Sigmoid colon (tissue), 4 donors: ENCODE data around the gene XAF1.

Experiments used
- CTCF ChIP-seq, 4 experiments: fragments of 450-650 bp in 3 of 4; fragments of 200-600 bp in 1 of 4; IDR thresholded peaks; one replicate each; pipeline ENCODE4 v1.5.1; 2016 to 2019; ENCODE audit warnings: antibody characterized with exemption in 4 of 4, mild to moderate bottlenecking in 3 of 4, moderate library complexity in 2 of 4
- EP300 ChIP-seq, 4 donors: sonication (generic); formaldehyde crosslinking; IDR thresholded peaks; one replicate each; pipeline ENCODE4 v1.6.1; 2017; ENCODE audit warnings: antibody characterized with exemption in 4 of 4
- POLR2A ChIP-seq, 2 donors: fragments of 450-650 bp; IDR thresholded peaks; one replicate each; pipeline ENCODE4 v1.6.1; 2016; ENCODE audit warnings: antibody characterized with exemption in 2 of 2, mild to moderate bottlenecking in 2 of 2, moderate library complexity in 2 of 2
- POLR2AphosphoS5 ChIP-seq, 4 donors: sonication (generic); formaldehyde crosslinking; IDR thresholded peaks; one replicate each; pipeline ENCODE4 v1.6.1; 2017; ENCODE audit warnings: antibody characterized with exemption in 4 of 4

DNA sequence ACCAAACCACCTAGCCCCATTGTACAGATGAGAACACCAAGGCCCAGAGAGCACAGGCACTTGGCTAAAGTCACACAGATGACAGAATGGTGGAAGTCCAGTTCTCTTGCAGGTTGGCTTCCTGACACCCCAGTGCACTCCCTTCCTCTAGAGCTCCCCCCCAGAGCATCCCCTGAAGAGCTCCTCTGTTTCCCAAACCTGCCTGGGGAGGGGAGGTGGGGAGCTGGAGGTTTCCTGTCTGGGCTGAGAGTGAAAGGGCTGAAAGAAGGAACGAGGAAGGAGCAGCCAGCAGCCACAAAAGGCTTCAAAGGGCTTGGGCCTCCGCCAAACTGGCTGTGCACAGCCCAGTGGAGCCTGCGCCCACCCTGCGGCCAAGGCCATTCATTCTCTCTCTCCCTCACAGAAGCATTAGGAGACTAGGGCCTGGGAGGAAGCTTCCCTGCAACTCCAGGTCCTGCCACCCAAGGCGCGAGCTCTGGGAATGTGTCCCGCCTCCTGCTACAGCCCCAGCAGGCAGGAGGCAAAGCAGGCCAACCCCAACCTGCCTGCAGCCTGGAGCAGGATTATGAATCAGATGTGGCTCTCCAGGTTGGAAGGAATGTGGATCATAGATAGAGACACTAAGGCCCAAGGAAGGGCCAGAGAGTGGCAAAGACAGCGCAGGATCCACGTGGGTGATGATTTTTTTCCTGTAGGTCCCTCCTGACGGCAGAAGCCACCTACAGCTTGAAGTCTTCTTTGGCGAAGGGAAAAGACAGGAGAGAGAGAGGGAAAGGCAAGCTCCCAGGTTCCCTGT, 43.6 kb upstream of the XAF1 start:
- TF ChIP-seq CTCF (IDR thresholded peaks at IDR 0.05) (no peak), POLR2AphosphoS5 (IDR thresholded peaks at IDR 0.05) (no peak), EP300 (IDR thresholded peaks at IDR 0.05) (no peak), POLR2A (IDR thresholded peaks at IDR 0.05) (no peak)
